ENCODE data around the gene FZD10. TPM values are rescaled to one million over a fixed set of nuclear protein-coding genes. Genes with fewer than 3 reads are reported as not detected.
A peak's percentile ranks its signal among the peaks of the same experiment; 100 is the strongest.

Gene FZD10
- total and polyA plus RNA-seq, 7 experiments from 2014 or later: not detected

- Mint-ChIP-seq H3K27me3 (peaks cover 0 to 31% (median 13%) of the 10 kb centered on the region in 5 donors), H3K4me1 (peaks cover 0 to 3% (median 0%) of the 10 kb centered on the region in 7 donors), H3K27ac (peak overlapping the region in 1 of 9 donors; percentile 67), H3K9me3 (no peaks in the 10 kb centered on the region), H3K36me3 (no peaks in the 10 kb centered on the region), H3K4me3 (no peak overlapping the region)
- ATAC-seq (no peak), DNase-seq (no peak)
- no peaks in the 10 kb centered on the region for H3K36me3 ChIP-seq (ENCODE audit: control insufficient read depth in 2 of 3, insufficient read depth in 3 of 3, low read length in 3 of 3)
- POLR2A ChIA-PET: no interaction called here
- no peak overlapping the region for H3K4me3 ChIP-seq (ENCODE audit: low read length)
- no peaks in the 10 kb centered on the region for H3K4me1 ChIP-seq (ENCODE audit: control insufficient read depth in 2 of 2, insufficient read depth in 2 of 2, low read length in 2 of 2)
- no peak overlapping the region for H3K27ac ChIP-seq (ENCODE audit: low read depth, low read length)
- no peaks in the 10 kb centered on the region for H3K27me3 ChIP-seq (ENCODE audit: control insufficient read depth in 2 of 2, insufficient read depth in 2 of 2, low read length in 2 of 2)
- H3K9me3 ChIP-seq (ENCODE audit: control insufficient read depth in 2 of 3, low read length in 3 of 3): no peaks in the 10 kb centered on the region
- intact Hi-C loops (cut with micrococcal nuclease): no loop called here
- CTCF ChIA-PET: no interaction called here
Observed at GRCh38 chr12:130144256-130144655, 18.0 kb upstream of the FZD10 start.

GRCh38 chr12:130145731-130146130, 16.5 kb upstream of the FZD10 start:
- Mint-ChIP-seq H3K4me3 (no peak overlapping the region), H3K27ac (no peak overlapping the region), H3K36me3 (no peaks in the 10 kb centered on the region), H3K4me1 (peaks cover 0 to 3% (median 0%) of the 10 kb centered on the region in 7 donors), H3K27me3 (peaks cover 0 to 37% (median 11%) of the 10 kb centered on the region in 5 donors), H3K9me3 (peaks cover 0 to 2% (median 0%) of the 10 kb centered on the region in 11 donors)
- Histone ChIP-seq H3K9me3 (ENCODE audit: control insufficient read depth in 2 of 3, low read length in 3 of 3) (no peaks in the 10 kb centered on the region), H3K4me1 (ENCODE audit: control insufficient read depth in 2 of 2, insufficient read depth in 2 of 2, low read length in 2 of 2) (no peaks in the 10 kb centered on the region), H3K27me3 (ENCODE audit: control insufficient read depth in 2 of 2, insufficient read depth in 2 of 2, low read length in 2 of 2) (no peaks in the 10 kb centered on the region), H3K36me3 (ENCODE audit: control insufficient read depth in 2 of 3, insufficient read depth in 3 of 3, low read length in 3 of 3) (no peaks in the 10 kb centered on the region), H3K4me3 (ENCODE audit: low read length) (no peak overlapping the region), H3K27ac (ENCODE audit: low read depth, low read length) (no peak overlapping the region)
- DNase-seq: no peak
- CTCF ChIA-PET: no interaction called here
- POLR2A ChIA-PET: no interaction called here
- intact Hi-C loops (cut with micrococcal nuclease): no loop called here
- ATAC-seq: no peak

GRCh38 chr12:130146176-130146931, 15.9 kb upstream of the FZD10 start:
- peaks cover 0 to 3% (median 0%) of the 10 kb centered on the region in 7 donors for H3K4me1 Mint-ChIP-seq
- H3K9me3 Mint-ChIP-seq: peaks cover 0 to 2% (median 0%) of the 10 kb centered on the region in 11 donors
- no peaks in the 10 kb centered on the region for H3K9me3 ChIP-seq (ENCODE audit: control insufficient read depth in 2 of 3, low read length in 3 of 3)
- no peak for DNase-seq
- H3K27ac ChIP-seq (ENCODE audit: low read depth, low read length): no peak overlapping the region
- H3K27ac Mint-ChIP-seq: no peak overlapping the region
- H3K4me1 ChIP-seq (ENCODE audit: control insufficient read depth in 2 of 2, insufficient read depth in 2 of 2, low read length in 2 of 2): no peaks in the 10 kb centered on the region
- peaks cover 0 to 38% (median 9%) of the 10 kb centered on the region in 5 donors for H3K27me3 Mint-ChIP-seq
- intact Hi-C loops (cut with micrococcal nuclease): no loop called here
- H3K4me3 ChIP-seq (ENCODE audit: low read length): no peak overlapping the region
- ChIA-PET CTCF (no interaction called here), POLR2A (no interaction called here)
- no peaks in the 10 kb centered on the region for H3K36me3 Mint-ChIP-seq
- no peaks in the 10 kb centered on the region for H3K36me3 ChIP-seq (ENCODE audit: control insufficient read depth in 2 of 3, insufficient read depth in 3 of 3, low read length in 3 of 3)
- no peaks in the 10 kb centered on the region for H3K27me3 ChIP-seq (ENCODE audit: control insufficient read depth in 2 of 2, insufficient read depth in 2 of 2, low read length in 2 of 2)
- H3K4me3 Mint-ChIP-seq: no peak overlapping the region
- ATAC-seq: no peak

- Histone ChIP-seq H3K9me3 (ENCODE audit: control insufficient read depth in 2 of 3, low read length in 3 of 3) (no peaks in the 10 kb centered on the region), H3K4me1 (ENCODE audit: control insufficient read depth in 2 of 2, insufficient read depth in 2 of 2, low read length in 2 of 2) (no peaks in the 10 kb centered on the region), H3K36me3 (ENCODE audit: control insufficient read depth in 2 of 3, insufficient read depth in 3 of 3, low read length in 3 of 3) (no peaks in the 10 kb centered on the region), H3K27me3 (ENCODE audit: control insufficient read depth in 2 of 2, insufficient read depth in 2 of 2, low read length in 2 of 2) (no peaks in the 10 kb centered on the region), H3K27ac (ENCODE audit: low read depth, low read length) (no peak overlapping the region), H3K4me3 (ENCODE audit: low read length) (no peak overlapping the region)
- Mint-ChIP-seq H3K27ac (no peak overlapping the region), H3K27me3 (peaks cover 0 to 43% (median 11%) of the 10 kb centered on the region in 5 donors), H3K9me3 (peaks cover 0 to 2% (median 0%) of the 10 kb centered on the region in 11 donors), H3K36me3 (no peaks in the 10 kb centered on the region), H3K4me1 (peaks cover 0 to 3% (median 0%) of the 10 kb centered on the region in 7 donors), H3K4me3 (no peak overlapping the region)
- ATAC-seq (no peak), DNase-seq (no peak)
- ChIA-PET POLR2A (no interaction called here), CTCF (no interaction called here)
- intact Hi-C loops (cut with micrococcal nuclease): no loop called here
Observed at GRCh38 chr12:130147875-130148596, 14.2 kb upstream of the FZD10 start.

- Mint-ChIP-seq H3K27me3 (peaks cover 7 to 72% (median 33%) of the 10 kb centered on the region in 5 donors), H3K36me3 (no peaks in the 10 kb centered on the region), H3K9me3 (peaks cover 0 to 2% (median 0%) of the 10 kb centered on the region in 11 donors), H3K4me1 (peaks cover 0 to 3% (median 0%) of the 10 kb centered on the region in 7 donors), H3K4me3 (no peak overlapping the region), H3K27ac (no peak overlapping the region)
- POLR2A ChIA-PET: no interaction called here
- no peak for ATAC-seq
- CTCF ChIA-PET: no interaction called here
- DNase-seq: no peak
- H3K9me3 ChIP-seq (ENCODE audit: control insufficient read depth in 2 of 3, low read length in 3 of 3): no peaks in the 10 kb centered on the region
- no peaks in the 10 kb centered on the region for H3K36me3 ChIP-seq (ENCODE audit: control insufficient read depth in 2 of 3, insufficient read depth in 3 of 3, low read length in 3 of 3)
- no peaks in the 10 kb centered on the region for H3K27me3 ChIP-seq (ENCODE audit: control insufficient read depth in 2 of 2, insufficient read depth in 2 of 2, low read length in 2 of 2)
- intact Hi-C loops (cut with micrococcal nuclease): no loop called here
- no peaks in the 10 kb centered on the region for H3K4me1 ChIP-seq (ENCODE audit: control insufficient read depth in 2 of 2, insufficient read depth in 2 of 2, low read length in 2 of 2)
- no peak overlapping the region for H3K27ac ChIP-seq (ENCODE audit: low read depth, low read length)
- no peak overlapping the region for H3K4me3 ChIP-seq (ENCODE audit: low read length)
Observed at GRCh38 chr12:130151846-130152245, 10.4 kb upstream of the FZD10 start.

GRCh38 chr12:130152386-130152785, 9.9 kb upstream of the FZD10 start:
- H3K36me3 Mint-ChIP-seq: no peaks in the 10 kb centered on the region
- no peak for ATAC-seq
- no peak overlapping the region for H3K27ac ChIP-seq (ENCODE audit: low read depth, low read length)
- H3K27me3 Mint-ChIP-seq: peaks cover 12 to 72% (median 38%) of the 10 kb centered on the region in 5 donors
- H3K4me3 Mint-ChIP-seq: no peak overlapping the region
- intact Hi-C loops (cut with micrococcal nuclease): no loop called here
- H3K27ac Mint-ChIP-seq: no peak overlapping the region
- H3K4me1 ChIP-seq (ENCODE audit: control insufficient read depth in 2 of 2, insufficient read depth in 2 of 2, low read length in 2 of 2): no peaks in the 10 kb centered on the region
- POLR2A ChIA-PET: no interaction called here
- no peaks in the 10 kb centered on the region for H3K36me3 ChIP-seq (ENCODE audit: control insufficient read depth in 2 of 3, insufficient read depth in 3 of 3, low read length in 3 of 3)
- no peaks in the 10 kb centered on the region for H3K9me3 ChIP-seq (ENCODE audit: control insufficient read depth in 2 of 3, low read length in 3 of 3)
- H3K4me3 ChIP-seq (ENCODE audit: low read length): no peak overlapping the region
- peaks cover 0 to 3% (median 0%) of the 10 kb centered on the region in 7 donors for H3K4me1 Mint-ChIP-seq
- no peaks in the 10 kb centered on the region for H3K27me3 ChIP-seq (ENCODE audit: control insufficient read depth in 2 of 2, insufficient read depth in 2 of 2, low read length in 2 of 2)
- H3K9me3 Mint-ChIP-seq: peaks cover 0 to 2% (median 0%) of the 10 kb centered on the region in 11 donors
- CTCF ChIA-PET: no interaction called here
- DNase-seq: no peak

All from naive thymus-derived CD4-positive, alpha-beta T cell (primary cell).